ENCODE measurements around the gene METTL27.
"Not testable (repeated sequence)": the region's sequence is repeated elsewhere in the genome, so short reads cannot be mapped to it uniquely, and the experiment has no call there.

Gene METTL27

DNA sequence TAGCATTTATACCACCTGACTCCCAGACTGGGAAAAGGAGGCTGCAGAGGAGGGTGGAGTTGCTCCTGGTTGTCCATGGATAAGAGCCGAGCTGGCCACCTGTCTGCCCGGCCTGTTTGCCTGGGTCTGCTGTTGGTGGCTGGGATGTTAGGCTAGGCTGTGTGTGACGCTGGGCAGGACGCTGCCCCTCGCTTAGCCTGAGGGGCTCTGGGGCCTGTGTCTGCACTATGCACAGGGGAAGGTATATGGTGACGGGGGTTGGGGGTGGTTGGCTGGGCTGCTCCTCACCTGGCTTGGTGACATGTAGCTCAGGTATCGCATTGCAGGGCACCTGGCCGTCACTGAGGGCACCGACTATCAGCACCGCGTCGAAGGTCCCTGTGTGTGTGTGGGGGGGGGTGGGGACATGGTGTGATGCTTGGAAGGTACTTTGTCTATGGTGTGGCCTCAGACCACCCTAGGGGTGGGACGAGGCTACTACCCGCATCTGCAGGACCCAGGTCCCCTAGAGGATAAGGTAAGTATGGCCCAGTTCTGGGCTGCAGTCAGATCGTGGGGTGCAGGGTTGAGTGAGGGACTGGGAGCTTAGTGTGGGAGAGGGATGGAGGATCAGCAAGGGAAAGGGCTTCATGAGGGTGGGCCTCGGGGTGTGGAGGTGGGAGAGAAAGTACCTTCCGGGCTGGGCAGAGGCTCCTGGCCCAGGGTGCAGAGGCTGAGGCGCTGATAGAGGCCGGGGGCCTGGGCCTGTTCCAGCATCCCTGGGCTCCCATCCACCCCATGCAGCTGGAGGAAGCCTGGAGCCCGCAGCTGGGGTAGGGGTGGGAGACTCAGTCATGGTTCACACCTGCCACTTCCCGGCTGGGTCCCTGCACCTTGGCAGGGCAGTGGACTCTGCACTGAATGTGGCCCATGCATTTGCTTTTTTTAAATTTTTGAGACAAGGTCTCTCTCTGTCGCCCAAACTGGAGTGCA, 2.3 kb downstream of the METTL27 start:
- ATAC-seq (replicated peaks; ENCODE audit: extremely low read depth, poor library complexity, severe bottlenecking), result no peak
- no peak overlapping the region for H3K27ac Mint-ChIP-seq (ENCODE audit: low read depth)
- H3K4me3 Mint-ChIP-seq, result no peak overlapping the region
- DNase-seq (ENCODE audit: low spot score in 2 of 2), result no peak
- H3K9me3 Mint-ChIP-seq, result no peaks in the 10 kb centered on the region
- H3K4me1 Mint-ChIP-seq, result no peaks in the 10 kb centered on the region
- H3K27me3 Mint-ChIP-seq, result no peaks in the 10 kb centered on the region
- peaks cover 6% of the 10 kb centered on the region for H3K36me3 Mint-ChIP-seq (ENCODE audit: insufficient read depth)

DNA sequence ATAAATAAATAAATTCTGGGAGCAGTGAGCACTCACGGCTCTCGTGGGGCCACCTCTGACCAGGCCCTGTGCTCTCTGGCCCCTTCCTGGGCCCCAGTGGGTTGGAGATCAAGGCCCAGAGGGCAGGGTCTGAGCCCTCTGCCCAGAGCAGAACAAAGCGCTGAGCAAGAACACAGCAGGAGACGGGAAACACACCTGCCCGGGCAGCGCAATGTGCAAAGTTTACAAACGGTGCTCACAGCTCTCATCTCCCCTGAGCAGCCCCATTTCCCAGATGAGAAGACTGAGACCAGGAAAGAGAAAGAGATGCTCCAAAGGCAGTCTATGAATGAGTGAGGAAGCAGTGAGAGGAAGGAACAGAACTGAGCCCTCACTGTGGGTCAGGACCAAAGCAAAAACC, 3.0 kb downstream of the METTL27 start:
- DNase-seq (ENCODE audit: low spot score in 2 of 2) (no peak), ATAC-seq (replicated peaks; ENCODE audit: extremely low read depth, poor library complexity, severe bottlenecking) (no peak)
- Mint-ChIP-seq H3K27ac (ENCODE audit: low read depth) (no peak overlapping the region), H3K4me1 (no peaks in the 10 kb centered on the region), H3K4me3 (no peak overlapping the region), H3K9me3 (no peaks in the 10 kb centered on the region), H3K36me3 (ENCODE audit: insufficient read depth) (peaks cover 6% of the 10 kb centered on the region), H3K27me3 (no peaks in the 10 kb centered on the region)

DNA sequence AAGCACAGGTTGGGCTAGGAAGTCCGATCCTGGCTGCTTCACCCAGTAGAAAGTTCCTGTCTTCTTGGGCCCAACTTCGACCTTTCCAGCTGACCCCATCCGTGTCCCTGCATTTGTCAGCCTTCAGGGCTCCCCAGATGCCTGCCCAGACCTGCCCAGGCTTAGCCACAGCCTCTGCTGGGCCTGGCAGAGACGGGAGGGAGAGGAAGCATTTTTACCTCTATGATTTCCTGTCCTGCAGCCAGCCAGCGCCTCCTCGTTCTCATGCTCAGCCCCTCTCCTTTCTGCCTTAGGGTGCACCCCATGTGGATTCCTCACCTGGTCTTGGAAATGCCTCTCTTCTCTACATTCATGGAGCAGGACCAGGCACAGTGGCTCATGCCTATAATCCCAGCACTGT, 3.7 kb downstream of the METTL27 start:
- H3K27me3 Mint-ChIP-seq, result no peaks in the 10 kb centered on the region
- no peak for ATAC-seq (replicated peaks; ENCODE audit: extremely low read depth, poor library complexity, severe bottlenecking)

DNA sequence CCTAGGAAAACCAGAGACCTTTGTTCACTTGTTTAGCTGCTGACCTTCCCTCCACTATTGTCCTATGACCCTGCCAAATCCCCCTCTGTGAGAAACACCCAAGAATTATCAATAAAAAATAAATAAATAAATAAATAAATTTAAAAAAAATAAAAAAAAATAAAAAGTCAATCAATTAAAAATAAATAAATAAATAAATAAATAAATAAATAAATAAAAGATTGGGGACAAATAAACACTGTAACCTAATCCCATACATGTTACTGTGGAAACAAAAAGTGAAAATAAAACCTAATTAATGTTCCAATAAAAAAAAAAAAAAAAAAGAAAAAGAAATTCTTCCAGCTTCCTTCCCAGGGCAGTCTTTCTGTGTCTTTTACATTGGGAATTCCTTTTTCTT, 5.1 kb downstream of the METTL27 start:
- DNase-seq (ENCODE audit: low spot score in 2 of 2); H3K4me3 Mint-ChIP-seq; H3K4me1 Mint-ChIP-seq; H3K27me3 Mint-ChIP-seq; H3K9me3 Mint-ChIP-seq; H3K27ac Mint-ChIP-seq (ENCODE audit: low read depth); ATAC-seq (replicated peaks; ENCODE audit: extremely low read depth, poor library complexity, severe bottlenecking); H3K36me3 Mint-ChIP-seq (ENCODE audit: insufficient read depth): not testable (repeated sequence)

More for the DNA sequence above, 3.7 kb downstream of the METTL27 start:
- no peak for DNase-seq (ENCODE audit: low spot score in 2 of 2)
- Mint-ChIP-seq H3K27ac (ENCODE audit: low read depth) (no peak overlapping the region), H3K9me3 (no peaks in the 10 kb centered on the region), H3K4me1 (no peaks in the 10 kb centered on the region), H3K4me3 (no peak overlapping the region), H3K36me3 (ENCODE audit: insufficient read depth) (peaks cover 4% of the 10 kb centered on the region)

DNA sequence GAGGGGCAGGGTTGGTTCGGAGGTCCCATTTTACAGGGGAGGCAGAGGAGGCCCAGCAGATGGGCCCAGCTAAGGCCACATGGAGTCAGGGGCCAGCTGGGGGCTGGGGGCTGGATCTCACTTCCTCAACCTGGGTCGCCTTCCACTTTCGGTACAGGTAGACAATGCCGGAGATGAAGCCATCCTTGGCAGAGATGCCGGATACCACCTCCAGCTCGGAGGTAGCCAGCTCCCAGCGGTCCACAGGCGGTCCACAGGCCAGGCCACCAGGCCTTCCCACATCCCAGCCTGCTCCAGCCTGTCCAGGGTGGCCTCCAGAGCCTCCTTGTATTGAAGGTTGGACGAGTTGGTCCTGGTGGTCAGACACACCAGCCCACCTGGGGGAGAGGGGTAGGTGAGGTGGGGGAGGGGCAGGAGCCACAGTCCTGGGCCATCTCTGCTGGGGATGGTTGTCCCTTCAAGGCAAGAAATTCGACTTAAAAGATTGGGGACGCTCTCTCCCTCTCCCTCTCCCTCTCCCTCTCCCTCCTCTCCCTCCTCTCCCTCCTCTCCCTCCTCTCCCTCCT, 7.6 kb downstream of the METTL27 start:
- Mint-ChIP-seq H3K36me3 (ENCODE audit: insufficient read depth) (no peaks in the 10 kb centered on the region), H3K4me1 (peaks cover 2% of the 10 kb centered on the region), H3K4me3 (no peak overlapping the region), H3K27me3 (peaks cover 4% of the 10 kb centered on the region), H3K27ac (ENCODE audit: low read depth) (no peak overlapping the region), H3K9me3 (no peaks in the 10 kb centered on the region)
- ATAC-seq (replicated peaks; ENCODE audit: extremely low read depth, poor library complexity, severe bottlenecking) (no peak), DNase-seq (ENCODE audit: low spot score in 2 of 2) (no peak)

DNA sequence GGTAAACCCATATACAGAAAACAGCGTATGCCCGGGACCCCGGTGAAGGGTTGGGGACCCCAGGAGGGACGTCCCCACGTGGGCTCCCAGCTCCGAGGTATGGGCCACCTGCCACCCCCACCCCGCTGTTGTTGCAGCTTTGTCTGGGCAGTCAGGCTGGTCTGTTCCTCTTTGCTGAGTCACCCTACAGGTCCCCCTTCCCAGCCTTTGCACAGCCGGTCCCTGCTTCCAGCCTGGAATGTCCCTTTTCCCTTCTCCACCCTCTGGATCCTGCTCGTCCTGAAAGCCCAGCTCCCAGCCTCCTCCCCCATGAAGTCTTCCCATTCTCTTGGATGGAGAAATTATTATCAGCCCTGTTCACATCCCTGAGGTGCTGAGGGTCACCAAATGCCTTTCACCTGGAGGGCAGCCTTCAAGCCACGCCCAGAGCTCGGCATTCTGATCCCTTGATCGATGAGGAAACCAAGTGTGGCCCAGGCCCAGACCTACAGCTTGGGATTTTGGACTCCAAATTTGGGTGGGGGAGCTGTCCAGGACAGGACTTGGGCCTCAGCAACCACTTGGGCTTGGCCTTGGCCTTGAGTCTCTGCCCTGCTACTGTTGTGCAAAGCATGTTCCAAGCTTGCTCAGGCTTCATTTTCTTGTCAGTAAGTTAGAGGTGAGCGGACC, 8.9 kb downstream of the METTL27 start:
- no peak for ATAC-seq (replicated peaks; ENCODE audit: extremely low read depth, poor library complexity, severe bottlenecking)
- H3K36me3 Mint-ChIP-seq (ENCODE audit: insufficient read depth), result no peaks in the 10 kb centered on the region
- peaks cover 12% of the 10 kb centered on the region for H3K4me1 Mint-ChIP-seq
- H3K9me3 Mint-ChIP-seq, result no peaks in the 10 kb centered on the region
- H3K4me3 Mint-ChIP-seq, result no peak overlapping the region
- H3K27ac Mint-ChIP-seq (ENCODE audit: low read depth), result no peak overlapping the region
- DNase-seq (ENCODE audit: low spot score in 2 of 2), result no peak
- H3K27me3 Mint-ChIP-seq, result peaks cover 18% of the 10 kb centered on the region

DNA sequence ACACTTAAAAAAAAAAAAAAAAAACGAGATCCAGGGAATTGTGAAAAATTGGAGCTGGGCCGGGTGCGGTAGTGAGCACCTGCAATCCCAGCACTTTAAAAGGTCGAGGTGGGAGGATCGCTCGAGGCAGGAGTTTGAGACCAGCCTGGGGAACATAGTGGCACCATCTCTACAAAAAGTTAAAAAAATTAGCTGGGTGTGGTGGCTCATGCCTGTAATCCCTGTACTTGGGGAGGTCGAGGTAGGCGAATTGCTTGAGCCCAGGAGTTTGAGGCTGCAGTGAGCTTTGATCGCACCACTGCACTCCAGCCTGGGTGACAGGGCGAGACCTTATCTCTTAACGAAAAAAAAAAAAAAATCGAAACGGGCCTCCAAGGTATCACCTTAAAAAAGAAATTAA, 9.5 kb downstream of the METTL27 start:
- ATAC-seq (replicated peaks; ENCODE audit: extremely low read depth, poor library complexity, severe bottlenecking) (no peak), DNase-seq (ENCODE audit: low spot score in 2 of 2) (no peak)
- Mint-ChIP-seq H3K4me1 (peaks cover 18% of the 10 kb centered on the region), H3K4me3 (no peak overlapping the region), H3K27me3 (peaks cover 22% of the 10 kb centered on the region), H3K9me3 (no peaks in the 10 kb centered on the region), H3K27ac (ENCODE audit: low read depth) (no peak overlapping the region), H3K36me3 (ENCODE audit: insufficient read depth) (no peaks in the 10 kb centered on the region)

DNA sequence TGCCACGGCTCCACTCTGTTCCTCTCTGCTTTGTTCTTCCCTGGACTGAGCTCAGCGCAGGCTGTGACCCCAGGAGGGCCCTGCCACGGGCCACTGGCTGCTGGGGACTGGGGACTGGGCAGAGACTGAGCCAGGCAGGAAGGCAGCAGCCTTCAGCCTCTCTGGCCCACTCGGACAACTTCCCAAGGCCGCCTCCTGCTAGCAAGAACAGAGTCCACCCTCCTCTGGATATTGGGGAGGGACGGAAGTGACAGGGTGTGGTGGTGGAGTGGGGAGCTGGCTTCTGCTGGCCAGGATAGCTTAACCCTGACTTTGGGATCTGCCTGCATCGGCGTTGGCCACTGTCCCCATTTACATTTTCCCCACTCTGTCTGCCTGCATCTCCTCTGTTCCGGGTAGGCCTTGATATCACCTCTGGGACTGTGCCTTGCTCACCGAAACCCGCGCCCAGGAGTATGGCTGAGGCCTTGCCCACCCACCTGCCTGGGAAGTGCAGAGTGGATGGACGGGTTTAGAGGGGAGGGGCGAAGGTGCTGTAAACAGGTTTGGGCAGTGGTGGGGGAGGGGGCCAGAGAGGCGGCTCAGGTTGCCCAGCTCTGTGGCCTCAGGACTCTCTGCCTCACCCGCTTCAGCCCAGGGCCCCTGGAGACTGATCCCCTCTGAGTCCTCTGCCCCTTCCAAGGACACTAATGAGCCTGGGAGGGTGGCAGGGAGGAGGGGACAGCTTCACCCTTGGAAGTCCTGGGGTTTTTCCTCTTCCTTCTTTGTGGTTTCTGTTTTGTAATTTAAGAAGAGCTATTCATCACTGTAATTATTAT, 10.3 kb downstream of the METTL27 start:
- Mint-ChIP-seq H3K4me3 (no peak overlapping the region), H3K9me3 (no peaks in the 10 kb centered on the region), H3K27me3 (peaks cover 26% of the 10 kb centered on the region), H3K27ac (ENCODE audit: low read depth) (no peak overlapping the region), H3K4me1 (peaks cover 26% of the 10 kb centered on the region), H3K36me3 (ENCODE audit: insufficient read depth) (no peaks in the 10 kb centered on the region)
- ATAC-seq (replicated peaks; ENCODE audit: extremely low read depth, poor library complexity, severe bottlenecking) (no peak), DNase-seq (ENCODE audit: low spot score in 2 of 2) (no peak)

DNA sequence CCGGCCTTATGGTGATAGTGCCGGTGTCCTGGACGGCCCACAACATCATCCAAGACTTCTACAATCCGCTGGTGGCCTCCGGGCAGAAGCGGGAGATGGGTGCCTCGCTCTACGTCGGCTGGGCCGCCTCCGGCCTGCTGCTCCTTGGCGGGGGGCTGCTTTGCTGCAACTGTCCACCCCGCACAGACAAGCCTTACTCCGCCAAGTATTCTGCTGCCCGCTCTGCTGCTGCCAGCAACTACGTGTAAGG, 10.8 kb downstream of the METTL27 start:
- no peaks in the 10 kb centered on the region for H3K36me3 Mint-ChIP-seq (ENCODE audit: insufficient read depth)
- no peaks in the 10 kb centered on the region for H3K9me3 Mint-ChIP-seq
- DNase-seq (ENCODE audit: low spot score in 2 of 2), result no peak
- no peak overlapping the region for H3K27ac Mint-ChIP-seq (ENCODE audit: low read depth)
- H3K4me1 Mint-ChIP-seq, result peaks cover 31% of the 10 kb centered on the region
- no peak overlapping the region for H3K4me3 Mint-ChIP-seq
- ATAC-seq (replicated peaks; ENCODE audit: extremely low read depth, poor library complexity, severe bottlenecking), result no peak
- peaks cover 32% of the 10 kb centered on the region for H3K27me3 Mint-ChIP-seq

DNA sequence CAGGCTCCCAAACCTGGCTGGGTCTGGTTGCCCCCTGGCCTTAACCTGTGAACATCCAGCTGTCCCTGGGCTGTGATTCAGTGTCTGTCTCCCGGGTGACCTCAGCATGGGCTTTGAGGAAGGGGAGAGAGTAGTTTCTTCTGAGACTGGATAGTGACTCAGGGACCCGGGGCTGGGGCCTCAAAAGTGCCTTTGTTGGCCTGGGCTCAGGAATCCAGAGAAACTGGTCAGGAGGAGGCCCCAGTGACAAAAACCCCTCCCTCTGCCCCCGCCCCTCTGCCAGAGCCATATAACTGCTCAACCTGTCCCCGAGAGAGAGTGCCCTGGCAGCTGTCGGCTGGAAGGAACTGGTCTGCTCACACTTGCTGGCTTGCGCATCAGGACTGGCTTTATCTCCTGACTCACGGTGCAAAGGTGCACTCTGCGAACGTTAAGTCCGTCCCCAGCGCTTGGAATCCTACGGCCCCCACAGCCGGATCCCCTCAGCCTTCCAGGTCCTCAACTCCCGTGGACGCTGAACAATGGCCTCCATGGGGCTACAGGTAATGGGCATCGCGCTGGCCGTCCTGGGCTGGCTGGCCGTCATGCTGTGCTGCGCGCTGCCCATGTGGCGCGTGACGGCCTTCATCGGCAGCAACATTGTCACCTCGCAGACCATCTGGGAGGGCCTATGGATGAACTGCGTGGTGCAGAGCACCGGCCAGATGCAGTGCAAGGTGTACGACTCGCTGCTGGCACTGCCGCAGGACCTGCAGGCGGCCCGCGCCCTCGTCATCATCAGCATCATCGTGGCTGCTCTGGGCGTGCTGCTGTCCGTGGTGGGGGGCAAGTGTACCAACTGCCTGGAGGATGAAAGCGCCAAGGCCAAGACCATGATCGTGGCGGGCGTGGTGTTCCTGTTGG, 11.4 kb downstream of the METTL27 start, which contains the start of gene CLDN4:
Gene CLDN4, plus strand, starts transcription at position 316 of the 903 bp plus-strand sequence. Its CDS starts 206 bp downstream, at position 522.
- Mint-ChIP-seq H3K9me3 (no peaks in the 10 kb centered on the region), H3K27me3 (peaks cover 37% of the 10 kb centered on the region), H3K36me3 (ENCODE audit: insufficient read depth) (no peaks in the 10 kb centered on the region), H3K4me3 (no peak within 1 kb of the TSS), H3K27ac (ENCODE audit: low read depth) (peak within 1 kb of the TSS; percentile 90), H3K4me1 (peaks cover 31% of the 10 kb centered on the region)
- no peak for ATAC-seq (replicated peaks; ENCODE audit: extremely low read depth, poor library complexity, severe bottlenecking)
- DNase-seq (ENCODE audit: low spot score in 2 of 2), result no peak

DNA sequence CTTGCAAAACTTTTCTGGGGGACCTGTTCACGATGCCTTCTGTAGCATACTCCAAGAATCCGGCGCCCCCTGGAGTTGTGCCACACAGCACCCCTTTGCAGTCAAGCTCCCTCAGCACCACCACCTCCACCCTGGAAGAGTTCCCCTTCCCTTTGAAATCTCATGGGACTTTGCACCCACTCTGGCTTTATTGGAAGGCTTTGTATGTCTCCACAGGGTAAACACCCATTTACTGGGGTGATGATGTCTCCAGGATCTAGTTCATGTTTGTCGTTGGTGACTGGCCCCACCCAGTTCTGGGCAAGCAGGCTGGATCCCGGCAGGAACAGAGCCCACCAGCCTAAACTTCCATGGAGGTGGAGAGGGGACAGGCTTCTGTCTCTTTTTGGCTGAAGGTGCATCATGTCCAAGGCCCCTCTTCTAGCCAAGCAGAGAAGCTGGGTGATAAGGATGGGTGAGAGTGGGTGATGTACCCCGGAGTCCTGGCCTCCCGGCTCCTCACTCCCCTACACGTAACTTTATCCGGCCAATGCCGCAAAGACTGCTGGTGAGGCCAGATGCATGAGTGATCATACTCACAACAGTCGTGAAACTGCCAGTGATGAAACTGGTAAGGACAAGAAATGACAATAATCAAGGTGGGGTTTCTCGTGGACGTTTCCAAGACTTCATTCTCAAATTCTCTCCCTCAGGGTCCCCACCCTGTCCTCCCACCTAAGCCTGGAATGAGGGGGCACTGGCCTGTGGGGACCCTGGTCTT, 12.2 kb downstream of the METTL27 start:
- H3K4me3 Mint-ChIP-seq, result no peak overlapping the region
- H3K27me3 Mint-ChIP-seq, result peaks cover 41% of the 10 kb centered on the region
- no peak for ATAC-seq (replicated peaks; ENCODE audit: extremely low read depth, poor library complexity, severe bottlenecking)
- DNase-seq (ENCODE audit: low spot score in 2 of 2), result no peak
- H3K4me1 Mint-ChIP-seq, result peaks cover 31% of the 10 kb centered on the region
- no peaks in the 10 kb centered on the region for H3K9me3 Mint-ChIP-seq
- H3K36me3 Mint-ChIP-seq (ENCODE audit: insufficient read depth), result no peaks in the 10 kb centered on the region
- peak overlapping the region; percentile 90 for H3K27ac Mint-ChIP-seq (ENCODE audit: low read depth)

All from central memory CD8-positive, alpha-beta T cell (primary cell).